Inferior parietal cortex (tissue), 1 donor: ENCODE measurements around the gene GTF3C4.

ENCODE experiments used
- DNase-seq: peaks from one replicate; pipeline ENCODE4 v3.0.0-alpha.2; 2016; ENCODE audit errors: extremely low spot score

GTF3C4 gene

GRCh38 chr9:132670457-132671391 is at the start of gene GTF3C4:
GTF3C4 (plus strand) TSS chr9:132670464; CDS start chr9:132670599, 135 bp downstream.
- DNase-seq = no peak

- no peak for DNase-seq
Measured at GRCh38 chr9:132622159-132622558, 48.1 kb upstream of the GTF3C4 start.

GRCh38 chr9:132626285-132626684 is 44.0 kb upstream of the GTF3C4 start:
- no peak for DNase-seq

- no peak for DNase-seq
Measured at GRCh38 chr9:132627106-132627505, 43.2 kb upstream of the GTF3C4 start.

GRCh38 chr9:132627594-132627993 is 42.7 kb upstream of the GTF3C4 start:
- DNase-seq = no peak

GRCh38 chr9:132628746-132629145 is 41.5 kb upstream of the GTF3C4 start:
- DNase-seq = no peak

GRCh38 chr9:132630116-132630515 is 40.1 kb upstream of the GTF3C4 start:
- DNase-seq = no peak

- DNase-seq = no peak
Measured at GRCh38 chr9:132630811-132631210, 39.5 kb upstream of the GTF3C4 start.

- DNase-seq = no peak
Measured at GRCh38 chr9:132631280-132631679, 39.0 kb upstream of the GTF3C4 start.

- DNase-seq = no peak
Measured at GRCh38 chr9:132631685-132632084, 38.6 kb upstream of the GTF3C4 start.

GRCh38 chr9:132632413-132633129 is 37.7 kb upstream of the GTF3C4 start:
- no peak for DNase-seq

GRCh38 chr9:132634327-132634726 is 35.9 kb upstream of the GTF3C4 start:
- DNase-seq = no peak

- no peak for DNase-seq
Measured at GRCh38 chr9:132637351-132637750, 32.9 kb upstream of the GTF3C4 start.

GRCh38 chr9:132637801-132638200 is 32.5 kb upstream of the GTF3C4 start:
- DNase-seq = no peak

GRCh38 chr9:132638240-132638639 is 32.0 kb upstream of the GTF3C4 start:
- DNase-seq = no peak

GRCh38 chr9:132639322-132639721 is 30.9 kb upstream of the GTF3C4 start:
- DNase-seq = no peak

- DNase-seq = no peak
Measured at GRCh38 chr9:132641216-132641615, 29.0 kb upstream of the GTF3C4 start.

GRCh38 chr9:132644251-132644650 is 26.0 kb upstream of the GTF3C4 start:
- no peak for DNase-seq

GRCh38 chr9:132645306-132645705 is 25.0 kb upstream of the GTF3C4 start:
- DNase-seq = no peak

- no peak for DNase-seq
Measured at GRCh38 chr9:132645711-132646110, 24.6 kb upstream of the GTF3C4 start.

- DNase-seq = no peak
Measured at GRCh38 chr9:132646726-132647125, 23.5 kb upstream of the GTF3C4 start.

GRCh38 chr9:132647355-132647754 is 22.9 kb upstream of the GTF3C4 start:
- DNase-seq = no peak

- no peak for DNase-seq
Measured at GRCh38 chr9:132647806-132648205, 22.5 kb upstream of the GTF3C4 start.
